SK-N-SH treated with all-trans-retinoic acid at 6 μM for 48 hours (cell line): ENCODE results near the gene LTBR.
A peak's percentile ranks its signal among the peaks of the same experiment; 100 is the strongest.

Experiments used
- ATAC-seq: fragments of 200-7000 bp; cut with Tn5 transposase; 3 replicates; pipeline ENCODE4 v1.9.1; 2020; ENCODE audit warnings: mild to moderate bottlenecking, moderate library complexity
- ARNTL ChIP-seq: fragments of 450-650 bp; formaldehyde crosslinking; IDR thresholded peaks from 2 replicates; pipeline ENCODE4 v1.5.0; 2020; ENCODE audit warnings: low read depth, mild to moderate bottlenecking, moderate library complexity, borderline replicate concordance
- BACH2 ChIP-seq: fragments of 250-450 bp; sonication (Bioruptor Pico); IDR thresholded peaks from 2 replicates; pipeline ENCODE4 v1.9.0; 2021; ENCODE audit warnings: mild to moderate bottlenecking, borderline replicate concordance
- CSDC2 ChIP-seq: fragments of 250-450 bp; sonication (Bioruptor Pico); IDR thresholded peaks from 2 replicates; pipeline ENCODE4 v1.5.0; 2020; ENCODE audit warnings: mild to moderate bottlenecking, moderate library complexity
- ESRRG ChIP-seq: fragments of 250-450 bp; sonication (Bioruptor Pico); IDR thresholded peaks from 2 replicates; pipeline ENCODE4 v1.6.1; 2021; ENCODE audit warnings: mild to moderate bottlenecking
- GLIS3 ChIP-seq: fragments of 250-450 bp; sonication (Bioruptor Pico); IDR thresholded peaks from 2 replicates; pipeline ENCODE4 v1.5.0; 2020; ENCODE audit warnings: mild to moderate bottlenecking, moderate library complexity
- ISL1 ChIP-seq: fragments of 250-450 bp; sonication (Bioruptor Pico); IDR thresholded peaks from 2 replicates; pipeline ENCODE4 v2.1.2; 2022; ENCODE audit warnings: mild to moderate bottlenecking, moderate library complexity
- OSR1 ChIP-seq: fragments of 250-450 bp; sonication (Bioruptor Pico); IDR thresholded peaks from 2 replicates; pipeline ENCODE4 v1.8.0; 2022; ENCODE audit warnings: moderate library complexity, mild to moderate bottlenecking, inconsistent platforms
- PPARA ChIP-seq: fragments of 250-450 bp; sonication (Bioruptor Pico); IDR thresholded peaks from 2 replicates; pipeline ENCODE4 v1.5.0; 2020; ENCODE audit warnings: mild to moderate bottlenecking, borderline replicate concordance
- SNAI2 ChIP-seq: fragments of 250-450 bp; sonication (Bioruptor Pico); IDR thresholded peaks from 2 replicates; pipeline ENCODE4 v1.5.0; 2020; ENCODE audit warnings: mild to moderate bottlenecking, moderate library complexity
- TCF4 ChIP-seq: fragments of 250-450 bp; sonication (Bioruptor Pico); IDR thresholded peaks from 2 replicates; pipeline ENCODE4 v1.8.0; 2021; ENCODE audit warnings: mild to moderate bottlenecking, moderate library complexity, borderline replicate concordance
- TOX ChIP-seq: fragments of 250-450 bp; sonication (Bioruptor Pico); IDR thresholded peaks from 2 replicates; pipeline ENCODE4 v1.8.0; 2021; ENCODE audit warnings: mild to moderate bottlenecking, moderate library complexity, borderline replicate concordance
- ZC3H10 ChIP-seq: fragments of 250-450 bp; sonication (Bioruptor Pico); IDR thresholded peaks from 2 replicates; pipeline ENCODE4 v1.5.1; 2021; ENCODE audit warnings: mild to moderate bottlenecking, moderate library complexity
- ZFP3 ChIP-seq: fragments of 250-450 bp; sonication (Bioruptor Pico); IDR thresholded peaks from 2 replicates; pipeline ENCODE4 v1.5.0; 2020; ENCODE audit warnings: mild to moderate bottlenecking, moderate library complexity
- ZNF565 ChIP-seq: fragments of 450-650 bp; formaldehyde crosslinking; conservative IDR thresholded peaks from 2 replicates; pipeline ENCODE4 v1.5.0; 2020; ENCODE audit warnings: low read depth, mild to moderate bottlenecking, moderate library complexity
- ZNF70 ChIP-seq: fragments of 450-650 bp; formaldehyde crosslinking; IDR thresholded peaks from 2 replicates; pipeline ENCODE4 v1.5.0; 2020; ENCODE audit warnings: mild to moderate bottlenecking, moderate library complexity
- ZNF8 ChIP-seq: fragments of 450-650 bp; formaldehyde crosslinking; IDR thresholded peaks from 2 replicates; pipeline ENCODE4 v1.5.0; 2020; ENCODE audit warnings: mild to moderate bottlenecking, moderate library complexity
- TF ChIP-seq, protein P1 (sequence below): fragments of 250-450 bp; sonication (Bioruptor Pico); IDR thresholded peaks from 2 replicates; pipeline ENCODE4 v1.5.1; 2021; ENCODE audit warnings: mild to moderate bottlenecking, moderate library complexity
- TF ChIP-seq, protein P2 (sequence below): fragments of 250-450 bp; sonication (Bioruptor Pico); IDR thresholded peaks from 2 replicates; pipeline ENCODE4 v1.5.1; 2020; ENCODE audit warnings: low read depth, mild to moderate bottlenecking, moderate library complexity
- TF ChIP-seq, protein P3 (sequence below): fragments of 250-450 bp; sonication (Bioruptor Pico); IDR thresholded peaks from 2 replicates; pipeline ENCODE4 v1.8.0; 2020; ENCODE audit warnings: mild to moderate bottlenecking, moderate library complexity, borderline replicate concordance

LTBR gene

DNA sequence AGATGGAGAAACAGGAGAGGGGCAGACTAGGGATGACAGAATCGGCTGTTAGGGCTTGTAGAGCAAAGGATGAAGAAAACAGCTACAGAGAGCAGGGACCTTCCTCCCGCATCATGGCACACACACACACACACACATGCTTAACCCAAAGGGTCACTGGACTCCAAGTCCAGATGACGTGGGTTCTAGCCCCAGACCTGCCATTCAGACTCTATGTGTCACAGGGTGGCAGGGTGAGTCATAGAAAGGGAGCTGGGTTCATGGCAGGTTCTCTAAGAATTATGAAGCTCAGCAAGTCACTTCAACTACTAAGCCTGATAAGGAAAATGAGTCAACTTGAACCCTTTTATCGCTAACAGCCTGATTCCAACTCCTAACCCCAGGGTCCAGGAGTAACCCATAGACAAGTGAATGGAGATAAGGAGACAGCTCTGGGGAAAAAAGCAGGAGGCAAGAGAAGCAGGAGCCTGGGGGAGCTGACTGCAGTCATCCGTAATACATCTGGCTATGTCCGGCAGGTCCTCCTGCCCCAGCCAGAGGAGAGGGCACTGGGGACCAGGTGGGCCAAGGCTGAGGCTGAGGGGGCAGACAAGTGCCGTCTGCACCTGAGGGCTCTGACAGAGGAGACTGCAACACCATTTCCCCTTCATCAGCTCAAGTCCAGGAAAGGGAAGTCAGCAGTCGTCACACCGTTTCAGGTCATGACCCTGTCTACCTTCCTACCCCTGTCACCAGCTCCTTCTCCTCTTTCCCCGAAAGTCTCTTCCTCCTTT is 38.5 kb upstream of the LTBR start:
- ATAC-seq = peak; percentile 42
- TF ChIP-seq ZFP3 (CRISPR knock-in tag) = 0 out of 2 replicates have a peak, but pooled peaks have one; percentile 28
- no peak for TF ChIP-seq ZNF565 (CRISPR knock-in tag)
- TF ChIP-seq, protein P1, sequence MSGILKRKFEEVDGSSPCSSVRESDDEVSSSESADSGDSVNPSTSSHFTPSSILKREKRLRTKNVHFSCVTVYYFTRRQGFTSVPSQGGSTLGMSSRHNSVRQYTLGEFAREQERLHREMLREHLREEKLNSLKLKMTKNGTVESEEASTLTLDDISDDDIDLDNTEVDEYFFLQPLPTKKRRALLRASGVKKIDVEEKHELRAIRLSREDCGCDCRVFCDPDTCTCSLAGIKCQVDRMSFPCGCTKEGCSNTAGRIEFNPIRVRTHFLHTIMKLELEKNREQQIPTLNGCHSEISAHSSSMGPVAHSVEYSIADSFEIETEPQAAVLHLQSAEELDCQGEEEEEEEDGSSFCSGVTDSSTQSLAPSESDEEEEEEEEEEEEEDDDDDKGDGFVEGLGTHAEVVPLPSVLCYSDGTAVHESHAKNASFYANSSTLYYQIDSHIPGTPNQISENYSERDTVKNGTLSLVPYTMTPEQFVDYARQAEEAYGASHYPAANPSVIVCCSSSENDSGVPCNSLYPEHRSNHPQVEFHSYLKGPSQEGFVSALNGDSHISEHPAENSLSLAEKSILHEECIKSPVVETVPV (CRISPR knock-in tag) = no peak

DNA sequence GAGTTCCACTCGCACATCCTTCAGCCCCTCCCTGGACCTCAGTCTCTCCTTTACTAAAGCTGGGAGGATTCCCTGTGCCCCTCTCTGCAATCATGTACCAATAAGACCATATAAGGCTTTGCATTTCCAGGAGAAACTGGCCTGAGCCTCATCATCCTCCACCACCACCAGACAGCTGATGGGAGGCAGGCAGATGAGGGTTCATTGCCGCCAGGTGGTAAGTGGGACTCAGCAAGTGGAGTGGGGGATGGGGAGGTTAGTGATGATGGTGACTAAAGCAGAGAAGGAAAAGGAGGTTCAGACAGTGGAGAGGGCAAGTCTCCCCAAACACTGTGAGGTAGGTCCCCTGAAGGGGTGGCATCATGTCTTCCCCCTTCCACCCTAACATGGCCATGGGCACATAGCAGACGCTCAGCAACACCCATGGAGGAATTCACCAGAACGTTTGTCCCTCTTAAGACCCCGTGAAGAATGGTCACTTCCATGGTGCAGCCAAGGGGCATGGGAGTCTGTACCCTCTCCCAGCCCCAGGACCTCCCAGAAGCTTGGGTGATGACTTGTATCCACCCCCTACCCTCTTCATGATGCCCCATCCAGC is 37.6 kb upstream of the LTBR start:
- no peak for ATAC-seq
- TF ChIP-seq ZFP3 (CRISPR knock-in tag) (no peak), OSR1 (CRISPR knock-in tag) (no peak), PPARA (CRISPR knock-in tag) (no peak), ZNF70 (no peak), ISL1 (CRISPR knock-in tag) (no peak), TCF4 (CRISPR knock-in tag) (no peak)

DNA sequence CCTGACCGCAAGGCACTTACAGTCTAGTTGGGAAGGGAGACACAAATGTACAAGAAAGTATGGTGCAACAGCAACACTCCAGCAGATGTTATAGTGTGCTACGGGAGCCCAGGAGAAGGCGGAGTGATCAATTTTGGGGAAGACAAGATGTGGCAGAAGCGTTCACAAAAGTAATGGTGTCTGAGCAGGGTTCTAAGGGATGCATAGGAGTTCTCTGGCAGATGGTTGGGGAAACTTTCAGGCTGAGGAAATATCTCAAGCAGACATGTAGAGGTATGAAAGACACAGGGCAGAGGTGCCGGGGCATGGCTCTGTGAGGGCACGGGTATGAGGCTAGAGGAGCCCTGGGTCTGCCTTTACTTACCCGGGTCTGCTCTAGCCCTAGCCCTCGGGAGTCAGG is 37.0 kb upstream of the LTBR start:
- TF ChIP-seq ZNF70 = no peak
- peak; percentile 97 for TF ChIP-seq ZFP3 (CRISPR knock-in tag)
- no peak for ATAC-seq

DNA sequence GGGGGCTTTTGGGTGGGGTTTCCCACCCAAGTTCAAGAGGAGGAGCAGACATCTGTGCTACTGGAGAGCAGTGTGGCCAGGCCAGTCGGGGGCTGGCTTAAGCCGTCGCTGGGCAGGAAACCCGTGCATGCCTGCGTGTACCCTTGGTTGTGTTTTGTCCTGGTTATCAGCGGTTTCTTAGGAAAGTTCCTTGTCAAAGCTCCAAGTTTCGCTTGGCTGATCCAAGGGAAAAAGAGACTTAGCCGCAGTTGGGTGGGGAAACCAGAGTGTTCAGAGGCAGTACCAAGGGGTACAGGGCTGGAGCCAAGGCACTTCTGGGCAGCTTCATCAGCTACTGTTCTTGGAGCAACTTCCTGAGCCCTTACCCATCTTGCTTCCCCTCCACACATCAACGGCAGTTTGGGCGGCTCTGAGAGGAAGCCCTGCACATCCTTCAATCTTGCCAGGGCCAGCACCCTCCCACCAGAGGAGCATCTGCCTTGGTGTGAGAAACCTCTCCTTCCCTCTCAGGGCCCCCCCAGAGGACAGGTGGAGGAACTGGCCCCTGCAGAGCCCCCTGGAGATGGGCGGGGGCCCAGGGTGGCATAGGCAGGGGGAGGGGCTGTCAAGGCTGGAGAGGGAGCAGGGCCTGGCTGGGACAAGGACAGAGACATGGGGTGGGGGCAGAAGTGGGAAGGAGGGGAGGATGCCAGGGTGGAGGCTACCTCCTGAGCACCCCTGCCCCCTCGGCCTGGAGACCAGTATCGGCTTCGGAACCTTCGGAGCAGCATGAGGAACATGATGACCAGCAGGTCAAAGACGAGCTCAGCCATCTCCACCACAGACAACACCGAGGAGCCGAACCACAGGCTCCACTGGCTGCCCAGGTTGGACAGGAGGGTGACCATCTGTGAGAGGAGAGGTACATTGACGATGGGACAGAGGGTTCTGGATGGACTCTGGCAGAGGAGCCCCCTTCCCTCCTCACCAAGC is 36.3 kb upstream of the LTBR start:
- no peak for TF ChIP-seq ZNF70
- TF ChIP-seq, all 23 proteins: peak for 0
- ATAC-seq = no peak

DNA sequence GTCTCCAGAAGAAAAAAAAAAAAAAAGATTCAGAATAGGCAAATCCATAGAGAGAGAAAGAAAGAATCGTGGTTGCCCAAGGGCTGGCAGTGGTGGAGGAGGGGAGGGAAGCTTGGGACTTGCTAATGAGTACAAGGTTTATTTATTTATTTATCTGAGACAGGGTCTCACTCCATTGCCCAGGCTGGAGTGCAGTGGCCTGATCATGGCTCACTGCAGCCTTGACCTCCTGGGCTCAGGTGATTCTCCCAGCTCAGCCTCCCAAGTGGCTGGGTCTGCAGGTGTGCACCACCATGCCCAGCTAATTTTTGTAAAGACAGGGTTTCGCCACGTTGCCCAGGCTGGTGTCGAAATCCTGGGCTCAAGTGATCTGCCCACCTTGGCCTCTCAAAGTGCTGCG is 32.3 kb upstream of the LTBR start:
- TF ChIP-seq, protein P2, sequence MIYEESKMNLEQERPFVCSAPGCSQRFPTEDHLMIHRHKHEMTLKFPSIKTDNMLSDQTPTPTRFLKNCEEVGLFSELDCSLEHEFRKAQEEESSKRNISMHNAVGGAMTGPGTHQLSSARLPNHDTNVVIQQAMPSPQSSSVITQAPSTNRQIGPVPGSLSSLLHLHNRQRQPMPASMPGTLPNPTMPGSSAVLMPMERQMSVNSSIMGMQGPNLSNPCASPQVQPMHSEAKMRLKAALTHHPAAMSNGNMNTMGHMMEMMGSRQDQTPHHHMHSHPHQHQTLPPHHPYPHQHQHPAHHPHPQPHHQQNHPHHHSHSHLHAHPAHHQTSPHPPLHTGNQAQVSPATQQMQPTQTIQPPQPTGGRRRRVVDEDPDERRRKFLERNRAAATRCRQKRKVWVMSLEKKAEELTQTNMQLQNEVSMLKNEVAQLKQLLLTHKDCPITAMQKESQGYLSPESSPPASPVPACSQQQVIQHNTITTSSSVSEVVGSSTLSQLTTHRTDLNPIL (CRISPR knock-in tag) = no peak
- no peak for ATAC-seq

DNA sequence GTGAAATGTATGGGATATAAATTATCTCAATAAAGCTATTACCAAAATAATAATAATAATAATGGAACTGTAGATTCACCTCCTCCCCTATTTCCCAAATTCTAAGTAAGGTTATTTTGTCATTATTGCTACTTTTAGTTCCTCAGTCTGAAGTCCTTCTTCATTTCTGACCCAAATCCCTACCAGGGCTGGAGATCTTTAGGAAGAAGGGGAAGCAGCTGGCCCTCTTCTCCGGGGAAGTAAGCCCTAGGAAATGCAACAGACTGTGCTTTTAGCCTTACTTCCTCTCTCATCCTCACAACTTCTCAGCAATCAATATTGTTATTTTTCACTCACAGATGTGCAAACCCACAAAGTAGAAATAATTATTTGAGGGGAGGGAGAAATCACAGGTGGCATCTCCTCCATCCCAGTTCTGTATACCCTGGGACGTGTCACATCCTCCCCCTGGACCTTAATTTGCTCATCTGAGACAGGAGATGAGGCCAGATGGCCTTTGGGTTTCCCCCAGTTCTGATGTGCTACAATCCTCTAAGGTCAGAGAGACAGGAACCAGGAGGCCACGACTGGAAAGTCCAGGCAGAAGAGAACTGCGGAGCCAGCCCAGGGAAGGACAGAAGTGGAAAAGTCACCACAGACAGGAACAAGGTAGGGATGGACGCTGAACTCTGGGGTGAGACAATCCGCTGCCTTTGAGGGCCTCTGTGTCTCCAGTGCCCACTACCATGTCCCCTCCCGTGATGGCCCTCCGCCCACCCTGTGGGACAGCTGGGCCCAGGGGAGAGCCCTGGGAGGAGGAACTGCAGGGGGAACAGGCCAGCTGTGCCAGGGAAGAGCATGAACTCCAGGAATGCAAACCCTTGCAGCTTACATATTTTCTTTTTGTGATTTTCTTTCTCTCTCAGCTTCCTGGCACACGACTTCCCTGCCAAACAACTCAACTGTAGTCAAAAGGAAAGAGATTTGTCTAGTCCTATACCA is 31.5 kb upstream of the LTBR start:
- peak; percentile 60 for ATAC-seq
- TF ChIP-seq, protein P3, sequence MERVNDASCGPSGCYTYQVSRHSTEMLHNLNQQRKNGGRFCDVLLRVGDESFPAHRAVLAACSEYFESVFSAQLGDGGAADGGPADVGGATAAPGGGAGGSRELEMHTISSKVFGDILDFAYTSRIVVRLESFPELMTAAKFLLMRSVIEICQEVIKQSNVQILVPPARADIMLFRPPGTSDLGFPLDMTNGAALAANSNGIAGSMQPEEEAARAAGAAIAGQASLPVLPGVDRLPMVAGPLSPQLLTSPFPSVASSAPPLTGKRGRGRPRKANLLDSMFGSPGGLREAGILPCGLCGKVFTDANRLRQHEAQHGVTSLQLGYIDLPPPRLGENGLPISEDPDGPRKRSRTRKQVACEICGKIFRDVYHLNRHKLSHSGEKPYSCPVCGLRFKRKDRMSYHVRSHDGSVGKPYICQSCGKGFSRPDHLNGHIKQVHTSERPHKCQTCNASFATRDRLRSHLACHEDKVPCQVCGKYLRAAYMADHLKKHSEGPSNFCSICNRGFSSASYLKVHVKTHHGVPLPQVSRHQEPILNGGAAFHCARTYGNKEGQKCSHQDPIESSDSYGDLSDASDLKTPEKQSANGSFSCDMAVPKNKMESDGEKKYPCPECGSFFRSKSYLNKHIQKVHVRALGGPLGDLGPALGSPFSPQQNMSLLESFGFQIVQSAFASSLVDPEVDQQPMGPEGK = no peak
- TF ChIP-seq SNAI2 (CRISPR knock-in tag) (no peak), ISL1 (CRISPR knock-in tag) (no peak), CSDC2 (CRISPR knock-in tag) (no peak), ZFP3 (CRISPR knock-in tag) (no peak), ZNF8 (CRISPR knock-in tag) (no peak), GLIS3 (CRISPR knock-in tag) (no peak), ZNF565 (CRISPR knock-in tag) (no peak), ARNTL (CRISPR knock-in tag) (no peak), PPARA (CRISPR knock-in tag) (no peak), ZC3H10 (CRISPR knock-in tag) (no peak), TOX (CRISPR knock-in tag) (no peak), TCF4 (CRISPR knock-in tag) (no peak), ESRRG (CRISPR knock-in tag) (no peak), BACH2 (no peak)
- TF ChIP-seq, all 23 proteins: peak for 0
